HG02970 (cell line): ENCODE measurements around the gene MAP1B.

Source experiments
- ATAC-seq: cut with Tn5 transposase; IDR thresholded peaks from one replicate; pipeline ENCODE4 v1.9.1; 2021; ENCODE audit warnings: mild to moderate bottlenecking, moderate library complexity, moderate number of reproducible peaks; ENCODE audit not compliant: unreplicated experiment, low FRiP score

MAP1B gene

GRCh38 chr5:72242796-72243475 is 135.7 kb downstream of the MAP1B start:
- no peak for ATAC-seq

- no peak for ATAC-seq
Observed at GRCh38 chr5:72243706-72244105, 136.4 kb downstream of the MAP1B start.

- ATAC-seq, result no peak
Observed at GRCh38 chr5:72244862-72245371, 137.6 kb downstream of the MAP1B start.

- no peak for ATAC-seq
Observed at GRCh38 chr5:72245546-72245945, 138.3 kb downstream of the MAP1B start.

- no peak for ATAC-seq
Observed at GRCh38 chr5:72245951-72246532, 138.8 kb downstream of the MAP1B start.

- no peak for ATAC-seq
Observed at GRCh38 chr5:72246954-72247442, 139.7 kb downstream of the MAP1B start.

- no peak for ATAC-seq
Observed at GRCh38 chr5:72248410-72248981, 141.2 kb downstream of the MAP1B start.

- no peak for ATAC-seq
Observed at GRCh38 chr5:72251386-72251785, 144.1 kb downstream of the MAP1B start.

GRCh38 chr5:72252008-72252407 is 144.7 kb downstream of the MAP1B start:
- ATAC-seq, result no peak

- no peak for ATAC-seq
Observed at GRCh38 chr5:72252574-72253155, 145.4 kb downstream of the MAP1B start.

GRCh38 chr5:72255237-72255636 is 148.0 kb downstream of the MAP1B start:
- ATAC-seq, result no peak

- no peak for ATAC-seq
Observed at GRCh38 chr5:72255670-72256069, 148.4 kb downstream of the MAP1B start.

GRCh38 chr5:72256536-72256935 is 149.3 kb downstream of the MAP1B start:
- no peak for ATAC-seq
